GM18505 (cell line): ENCODE measurements around the gene GNG11.

Experiments used
- ATAC-seq: cut with Tn5 transposase; IDR thresholded peaks from one replicate; pipeline ENCODE4 v1.9.1; 2021; ENCODE audit not compliant: unreplicated experiment
- POLR2A ChIP-seq: IDR thresholded peaks from 4 replicates; pipeline ENCODE4 v1.6.1; 2011; ENCODE audit warnings: borderline replicate concordance; ENCODE audit not compliant: insufficient read depth, insufficient read length; ENCODE audit errors: extremely low read depth

The GNG11 gene

DNA sequence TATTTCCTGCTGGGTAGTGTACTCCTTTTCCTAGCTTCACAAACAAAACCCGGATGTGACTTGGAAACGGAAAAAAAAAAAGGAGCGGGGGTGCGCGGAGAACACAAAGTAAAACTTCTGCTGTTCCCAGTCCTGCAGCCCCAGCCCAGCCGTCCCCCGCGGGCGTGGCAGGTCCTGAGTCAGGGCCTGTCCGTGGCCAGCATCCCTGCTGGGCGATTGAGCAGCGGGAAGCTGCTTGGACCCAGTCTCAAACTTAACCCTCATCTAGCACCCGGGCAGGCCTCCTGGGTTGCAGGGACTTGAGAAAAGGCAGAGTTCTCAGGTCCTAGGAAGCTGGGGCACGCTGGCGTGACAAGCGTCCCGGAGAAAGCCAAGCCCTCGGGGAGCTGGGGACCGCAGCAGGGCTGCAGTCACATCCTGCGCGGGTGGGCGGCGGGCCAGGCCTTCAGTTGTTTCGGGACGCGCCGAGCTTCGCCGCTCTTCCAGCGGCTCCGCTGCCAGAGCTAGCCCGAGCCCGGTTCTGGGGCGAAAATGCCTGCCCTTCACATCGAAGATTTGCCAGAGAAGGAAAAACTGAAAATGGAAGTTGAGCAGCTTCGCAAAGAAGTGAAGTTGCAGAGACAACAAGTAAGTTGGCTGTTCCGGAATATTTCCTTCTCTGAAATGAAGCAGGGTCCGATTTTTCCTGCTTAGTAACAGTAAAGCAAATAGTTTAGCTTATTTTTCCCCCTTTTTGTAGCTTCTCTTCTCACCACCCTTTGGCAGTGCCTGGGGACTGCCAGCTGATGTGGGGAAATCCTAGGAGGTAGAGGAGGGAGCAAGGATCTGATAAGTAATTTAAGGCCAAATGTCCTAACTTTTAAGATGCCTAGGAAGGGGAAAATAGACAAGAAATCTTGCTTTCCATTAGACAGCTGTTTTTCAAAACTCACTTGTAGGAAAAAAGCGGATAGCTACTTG, at the start of gene GNG11:
GNG11 (plus strand) TSS at position 129 of the 960 bp plus-strand sequence; CDS start at position 532, 403 bp downstream.
- peak; percentile 92 for ATAC-seq
- TF ChIP-seq POLR2A: no peak

DNA sequence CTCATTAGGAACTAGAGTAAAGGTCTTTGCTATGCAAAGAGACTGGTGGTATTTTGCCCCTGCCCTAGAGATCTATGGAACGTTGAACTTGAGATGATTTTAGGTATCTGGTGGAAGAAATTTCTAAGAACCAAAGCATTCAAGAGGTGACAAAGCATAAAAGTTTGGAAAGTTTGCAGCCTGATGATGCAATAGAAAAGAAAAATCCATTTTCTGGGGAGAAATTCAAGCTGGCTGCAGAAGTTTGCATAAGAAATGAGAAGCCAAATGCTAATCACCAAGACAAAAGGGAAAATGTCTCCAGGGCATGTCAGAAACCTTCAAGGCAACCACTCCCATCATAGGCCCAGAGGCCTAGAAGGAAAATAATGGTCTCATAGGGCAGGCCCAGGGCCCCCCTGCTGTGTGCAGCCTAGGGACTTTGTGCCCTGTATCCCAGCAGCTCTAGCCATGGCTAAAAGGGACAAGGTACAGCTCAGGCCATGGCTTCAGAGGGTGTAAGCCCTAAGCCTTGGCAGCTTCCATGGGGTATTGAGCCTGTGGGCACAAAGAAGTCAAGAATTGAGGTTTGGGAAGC, 47.4 kb upstream of the GNG11 start:
- TF ChIP-seq POLR2A: no peak
- no peak for ATAC-seq

DNA sequence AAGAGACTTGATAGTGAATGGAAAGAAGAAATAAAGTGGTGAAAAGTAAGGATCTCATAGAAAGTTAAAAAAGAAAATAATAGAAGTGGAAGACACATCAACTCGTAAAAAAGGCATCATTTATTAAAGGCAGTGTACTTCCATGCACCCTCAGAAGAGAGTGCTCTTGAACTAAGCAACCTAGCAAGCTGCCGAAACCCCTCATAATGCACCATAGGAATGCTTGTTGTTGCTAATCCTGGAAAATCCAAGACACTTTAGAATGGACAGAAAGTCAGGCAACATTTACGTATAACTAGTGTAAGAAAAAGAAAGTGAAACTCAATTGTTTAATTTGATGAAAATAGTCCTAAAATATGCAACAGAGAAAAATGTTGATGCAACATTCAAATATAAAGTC, 43.8 kb upstream of the GNG11 start:
- no peak for TF ChIP-seq POLR2A
- ATAC-seq: no peak

DNA sequence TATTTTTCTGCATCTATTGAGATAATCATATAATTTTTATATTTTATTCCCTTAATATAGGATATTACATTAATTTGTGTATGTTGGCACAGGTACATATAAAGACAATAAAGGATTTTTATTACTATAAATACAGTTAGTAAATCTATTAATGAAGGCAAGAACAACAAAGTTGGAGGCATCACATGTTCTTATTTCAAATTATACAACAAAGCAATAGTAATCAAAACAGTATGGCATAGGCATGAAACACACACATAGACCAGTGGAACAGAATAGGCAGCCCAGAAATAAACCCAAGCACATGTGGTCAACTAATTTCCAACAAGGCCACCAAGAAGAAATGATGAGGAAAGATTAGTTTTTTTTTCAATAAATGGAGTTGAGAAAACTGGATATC, 42.2 kb upstream of the GNG11 start:
- no peak for TF ChIP-seq POLR2A
- no peak for ATAC-seq

DNA sequence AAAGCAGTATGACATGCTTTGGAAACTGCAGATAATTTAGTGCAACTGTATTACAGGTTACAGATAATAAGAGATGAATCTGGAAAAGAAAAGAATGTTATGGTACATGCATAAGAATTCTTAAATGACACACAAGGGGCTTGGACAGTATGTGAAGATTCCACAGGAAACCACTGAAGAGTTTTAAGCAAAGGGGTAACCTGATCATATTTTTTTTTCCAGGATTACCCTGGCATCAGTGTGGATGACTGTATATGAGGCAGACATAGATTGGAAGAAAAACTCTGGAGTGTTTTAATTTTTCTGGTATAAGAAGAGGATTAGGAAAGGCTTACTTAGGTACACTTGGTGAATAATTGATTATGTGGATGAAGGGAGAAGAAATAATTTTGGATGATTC, 39.1 kb upstream of the GNG11 start:
- no peak for TF ChIP-seq POLR2A
- no peak for ATAC-seq

DNA sequence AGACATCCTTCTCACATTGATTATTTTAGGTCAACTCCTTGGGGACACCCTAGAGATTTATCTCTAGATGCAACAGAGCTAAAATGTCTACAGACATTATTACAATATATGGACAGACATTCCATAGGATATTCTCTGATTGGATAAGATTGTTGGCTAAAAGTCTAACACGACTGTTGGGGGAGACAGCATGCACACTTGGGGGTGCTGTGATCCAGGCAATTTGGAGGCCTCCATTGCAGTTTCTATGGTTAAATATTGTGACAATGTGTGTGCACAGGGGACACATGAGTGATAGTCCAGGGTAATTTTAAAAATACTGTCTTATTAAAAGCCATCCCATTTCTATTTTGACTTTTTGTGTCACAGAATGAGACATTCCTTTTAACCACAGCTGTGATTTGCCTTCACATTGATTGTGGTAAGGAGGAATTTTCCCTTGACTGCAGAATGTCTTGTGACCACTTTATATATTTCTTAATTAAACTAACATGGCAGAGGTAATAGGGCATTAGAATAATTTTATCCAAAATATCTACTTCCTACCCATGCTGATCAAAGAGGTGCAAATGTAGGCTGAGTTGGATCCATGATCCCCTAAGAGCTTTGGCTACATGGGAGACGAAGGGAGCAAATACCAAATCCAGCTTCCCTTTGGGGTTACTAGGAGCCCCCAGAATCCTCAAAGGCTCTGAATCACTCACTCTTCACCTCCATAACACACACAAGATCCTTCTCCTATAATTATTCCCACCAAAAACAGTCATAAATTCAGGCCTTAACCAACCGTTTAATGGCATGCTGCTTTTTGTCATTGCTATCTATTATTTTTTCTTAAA, 38.2 kb upstream of the GNG11 start:
- no peak for ATAC-seq
- no peak for TF ChIP-seq POLR2A

DNA sequence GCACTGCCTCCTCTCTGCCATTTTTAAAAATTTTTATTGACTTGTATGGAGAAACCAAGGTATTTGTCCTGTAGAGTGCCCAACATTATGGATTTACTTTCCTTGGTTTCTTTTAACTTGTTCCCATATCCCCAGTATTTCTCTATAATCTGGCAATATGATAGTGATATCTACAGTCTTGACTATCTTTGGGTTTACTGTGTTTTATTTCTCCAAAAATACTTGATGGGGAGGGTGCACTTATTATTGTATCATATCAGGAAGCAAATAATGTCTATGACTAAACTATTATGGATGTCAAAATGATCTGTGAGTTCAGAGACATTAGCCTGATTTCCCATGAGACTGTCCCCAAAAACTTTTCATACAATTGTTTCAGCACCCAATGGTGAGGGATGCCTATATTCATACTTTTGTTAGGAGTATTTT, 37.6 kb upstream of the GNG11 start:
- no peak for TF ChIP-seq POLR2A
- no peak for ATAC-seq

DNA sequence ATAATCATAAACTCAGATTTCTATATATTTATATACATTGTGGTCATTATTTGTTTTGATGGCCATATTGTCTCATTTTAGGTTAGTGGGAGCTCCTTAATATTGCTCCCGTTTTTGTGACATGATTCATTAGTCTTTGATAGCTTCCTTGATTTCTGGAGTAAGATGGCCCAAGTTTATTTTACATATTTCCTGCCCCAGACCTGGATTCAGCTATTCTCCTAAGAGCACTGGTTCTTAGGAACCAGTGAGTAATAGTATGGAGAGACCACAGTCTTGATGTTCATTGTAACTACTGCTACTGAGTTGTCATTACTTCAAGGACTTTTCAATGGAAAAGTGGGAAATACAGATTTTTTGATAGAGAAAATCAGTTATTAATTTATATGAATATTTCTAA, 37.0 kb upstream of the GNG11 start:
- TF ChIP-seq POLR2A: no peak
- ATAC-seq: no peak

DNA sequence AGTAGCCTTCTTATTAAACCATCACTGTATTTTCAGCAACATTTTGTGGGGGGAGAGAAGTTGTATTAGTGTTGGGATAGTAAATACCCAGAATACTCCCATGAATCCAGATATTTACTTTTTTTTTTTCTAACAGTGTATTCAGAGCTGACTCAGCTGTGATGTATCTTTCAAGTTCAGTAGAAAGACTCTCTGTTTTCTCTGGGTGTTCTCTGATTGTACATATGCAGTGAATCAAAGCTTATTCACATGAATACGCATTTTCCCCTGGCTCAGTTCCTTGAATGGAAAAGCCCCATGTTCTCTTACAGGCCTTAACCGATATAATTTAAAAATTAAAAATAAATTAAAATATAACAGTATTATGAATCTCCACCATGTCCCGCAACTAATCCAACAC, 32.3 kb upstream of the GNG11 start:
- TF ChIP-seq POLR2A: no peak
- no peak for ATAC-seq

DNA sequence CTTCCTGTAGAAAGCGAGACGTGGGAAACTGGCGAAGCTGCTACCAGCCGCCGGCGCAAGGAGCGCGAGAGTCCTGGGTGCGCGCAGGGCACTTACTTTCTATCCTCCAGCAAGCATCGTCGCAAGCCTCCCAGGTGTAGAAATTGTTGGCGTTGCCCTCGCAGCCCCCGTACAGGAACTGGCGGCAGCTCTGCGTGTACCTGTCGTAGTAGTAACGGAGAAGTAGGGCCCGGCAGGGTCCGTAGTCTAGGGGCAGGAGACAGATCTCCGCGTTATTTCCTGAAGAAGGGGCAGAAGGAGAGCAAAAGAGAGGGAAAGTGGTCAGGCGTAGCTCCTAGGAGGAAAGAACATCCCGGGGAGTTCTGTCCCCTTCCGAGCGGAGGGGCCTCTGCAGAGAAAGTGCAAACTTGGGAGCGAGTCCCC, 31.5 kb upstream of the GNG11 start:
- no peak for TF ChIP-seq POLR2A
- peak; percentile 75 for ATAC-seq

DNA sequence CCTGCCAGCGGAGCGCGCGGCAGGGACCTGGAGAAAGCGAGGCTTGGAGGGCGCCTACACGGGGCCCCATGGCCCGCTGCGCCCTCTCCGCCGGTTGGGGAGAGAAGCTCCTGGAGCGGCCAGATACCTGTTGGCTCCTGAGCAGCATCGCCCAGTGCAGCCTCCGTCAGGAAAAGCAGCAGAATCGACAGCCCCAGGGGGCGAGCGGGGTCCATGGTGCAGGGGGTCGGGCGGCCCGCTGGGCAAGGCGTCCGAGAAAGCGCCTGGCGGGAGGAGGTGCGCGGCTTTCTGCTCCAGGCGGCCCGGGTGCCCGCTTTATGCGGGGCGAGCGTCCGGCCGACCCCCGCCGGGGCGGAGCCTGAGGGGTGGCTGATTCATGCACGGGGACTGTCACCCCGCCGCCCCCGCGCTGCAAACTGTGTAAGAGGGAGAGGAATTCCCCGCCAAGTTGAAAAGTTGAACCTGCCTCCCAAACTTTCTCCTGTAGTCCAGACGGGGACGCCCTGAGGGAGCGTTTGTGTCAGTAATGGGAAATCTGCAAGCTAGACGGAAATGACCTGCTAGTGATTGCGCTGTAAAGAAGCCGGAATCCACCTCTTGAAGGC, 31.0 kb upstream of the GNG11 start, which contains the start of gene TFPI2:
TFPI2 (minus strand) TSS at position 290 of the 605 bp plus-strand sequence; CDS start at position 215, 75 bp downstream.
- TF ChIP-seq POLR2A: no peak
- ATAC-seq: peak; percentile 57

DNA sequence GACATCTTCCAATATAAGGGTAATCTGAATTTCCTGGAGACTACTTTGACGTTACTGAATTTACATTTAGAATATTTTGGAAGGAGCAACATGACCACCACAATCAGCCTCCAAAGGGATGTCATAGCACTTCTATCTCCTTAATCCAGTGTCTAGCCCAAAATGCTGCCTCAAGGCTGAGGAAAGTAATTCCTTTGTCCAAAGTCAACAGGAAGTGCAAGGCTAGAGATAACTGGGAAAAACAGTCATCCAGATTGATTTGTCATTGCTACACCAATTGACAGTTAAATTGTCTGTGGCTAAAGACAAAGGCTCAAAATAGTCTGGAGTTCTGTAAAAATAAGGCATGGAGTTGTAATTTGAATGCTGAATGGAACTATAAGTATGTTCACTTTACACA, 27.1 kb upstream of the GNG11 start:
- TF ChIP-seq POLR2A: no peak
- ATAC-seq: no peak
